ENCODE measurements around the gene SDF2. TPM values are rescaled to one million over a fixed set of nuclear protein-coding genes. Genes with fewer than 3 reads are reported as not detected.
"Not testable (repeated sequence)": the region's sequence is repeated elsewhere in the genome, so short reads cannot be mapped to it uniquely, and the experiment has no call there.

Gene SDF2
- total and polyA plus RNA-seq, 9 of the 15 experiments (the other 6 are each of a cell fraction or from before 2014, with no cell fraction given) = 41.2 to 132 (median 65.6) TPM

- H3K4me2 ChIP-seq (ENCODE audit: insufficient read depth, low read length); H3K27me3 ChIP-seq (ENCODE audit: control insufficient read depth in 2 of 2, insufficient read depth in 2 of 2, low read length in 2 of 2); DNase-seq (ENCODE audit: extremely low read depth in 1 of 4, low spot score in 3 of 4); POLR2A ChIA-PET; H3K9me1 ChIP-seq (ENCODE audit: control insufficient read depth, insufficient read depth, low read length); H3K79me2 ChIP-seq (ENCODE audit: control insufficient read depth, insufficient read depth, low read length); H3K27ac ChIP-seq (ENCODE audit: extremely low read depth, low read depth, low read length); BruUV-seq (replicated peaks); intact Hi-C loops (cut with micrococcal nuclease); H3K4me3 ChIP-seq; in situ Hi-C loops (cut with MboI); FAIRE-seq; H2AFZ ChIP-seq (ENCODE audit: low read depth, low read length); H3K9ac ChIP-seq (ENCODE audit: insufficient read depth in 1 of 2, low read depth in 2 of 2, low read length in 2 of 2); ATAC-seq; H3K9me3 ChIP-seq (replicated peaks; ENCODE audit: control insufficient read depth, insufficient read depth, low read depth, low read length); H4K20me1 ChIP-seq (replicated peaks; ENCODE audit: control insufficient read depth, insufficient read depth, low read length): not testable (repeated sequence)
- 100% methylated on average over 2 of the region's 31 CpGs for WGBS (ENCODE audit: insufficient coverage, low coverage, missing lambda C conversion rate)
- Histone ChIP-seq H3K36me3 (ENCODE audit: control insufficient read depth, insufficient read depth, low read length) (peaks cover 22% of the 10 kb centered on the region; the same call in 1 of the 3 replicates), H3K4me1 (replicated peaks in 1 of 2; ENCODE audit: control insufficient read depth in 2 of 2, insufficient read depth in 2 of 2, low read length in 2 of 2) (peaks cover 0 to 11% of the 10 kb centered on the region in 2 experiments; a peak in 2 of 5 replicates)
- 0 out of 2 replicates have a peak, but pooled peaks have one; percentile 17 for TF ChIP-seq POLR2G (IDR thresholded peaks at IDR 0.05; ENCODE audit: low read depth, low read length)
- CTCF ChIA-PET (ENCODE audit: low intra/inter-chr PET ratio) = interaction anchor here (0.7 kb wide), 1 partner anchor 962 kb away, joined by 5 read pairs; no protein-coding TSS in a partner anchor
Measured at GRCh38 chr17:28604031-28604430, 57.7 kb downstream of the SDF2 start.

- intact Hi-C loops (cut with micrococcal nuclease) (loop anchor here (2.0 to 10.0 kb wide), 4 partner anchors 29 to 328 kb away; partner anchors contain the start of genes DHRS13, NEK8, PIGS and TLCD1), in situ Hi-C loops (cut with MboI) (no loop called here)
- Histone ChIP-seq H2AFZ (ENCODE audit: low read depth, low read length) (peak overlapping the region; percentile 92), H3K4me1 (replicated peaks in 1 of 2; ENCODE audit: control insufficient read depth in 2 of 2, insufficient read depth in 2 of 2, low read length in 2 of 2) (peaks cover 8 to 16% of the 10 kb centered on the region in 2 experiments; a peak in 4 of 5 replicates), H3K4me3 (peak overlapping the region; percentile 81), H3K27me3 (ENCODE audit: control insufficient read depth in 2 of 2, insufficient read depth in 2 of 2, low read length in 2 of 2) (no peaks in the 10 kb centered on the region), H3K4me2 (ENCODE audit: insufficient read depth, low read length) (peak overlapping the region; percentile 90), H3K9ac (ENCODE audit: insufficient read depth in 1 of 2, low read depth in 2 of 2, low read length in 2 of 2) (peak overlapping the region; percentile 97 to 98), H3K36me3 (ENCODE audit: control insufficient read depth, insufficient read depth, low read length) (peaks cover 28% of the 10 kb centered on the region), H3K9me1 (ENCODE audit: control insufficient read depth, insufficient read depth, low read length) (no peaks in the 10 kb centered on the region), H3K27ac (ENCODE audit: extremely low read depth, low read depth, low read length) (peak overlapping the region; percentile 88), H4K20me1 (replicated peaks; ENCODE audit: control insufficient read depth, insufficient read depth, low read length) (no peaks in the 10 kb centered on the region), H3K79me2 (ENCODE audit: control insufficient read depth, insufficient read depth, low read length) (peaks cover 22% of the 10 kb centered on the region), H3K9me3 (replicated peaks; ENCODE audit: control insufficient read depth, insufficient read depth, low read depth, low read length) (no peaks in the 10 kb centered on the region)
- POLR2A ChIA-PET = interaction anchor here (0.6 to 15.9 kb wide), 15 partner anchors 11 to 587 kb away, joined by 3 to 274 read pairs (median 4); partner anchors contain the start of genes ALDOC, BLTP2, PIGS and RPL23A
- CTCF ChIA-PET (ENCODE audit: low intra/inter-chr PET ratio) = no interaction called here
- 4% methylated on average over 40 of the region's 40 CpGs for WGBS (ENCODE audit: insufficient coverage, low coverage, missing lambda C conversion rate)
- ATAC-seq (peak; percentile 77), DNase-seq (ENCODE audit: extremely low read depth in 1 of 4, low spot score in 3 of 4) (peak; percentile 45 to 87 (median 61)), FAIRE-seq (peak; percentile 89)
- TSS peak; percentile 88 for BruUV-seq (replicated peaks)
- no peak for TF ChIP-seq ZC3H4 (CRISPR knock-in tag; IDR thresholded peaks at IDR 0.05; ENCODE audit: borderline replicate concordance)
- no peak for TF ChIP-seq NR2F6 (CRISPR knock-in tag; IDR thresholded peaks at IDR 0.05)
- peak; percentile 51 for TF ChIP-seq RBM39 (optimal IDR thresholded peaks at IDR 0.05; ENCODE audit: low read depth, low read length)
- TF ChIP-seq RBM34 (IDR thresholded peaks at IDR 0.05; ENCODE audit: borderline replicate concordance, insufficient read depth, low read length) = no peak
- no peak for TF ChIP-seq ERF (CRISPR knock-in tag; IDR thresholded peaks at IDR 0.05)
- TF ChIP-seq BACH1 (tag; IDR thresholded peaks at IDR 0.05) = 0 out of 2 replicates have a peak, but pooled peaks have one; percentile 52
- TF ChIP-seq ZFX (CRISPR knock-in tag; IDR thresholded peaks at IDR 0.05) = peak; percentile 77; the same call in 1 of the 2 replicates
- no peak for TF ChIP-seq ZNF444 (CRISPR knock-in tag; IDR thresholded peaks at IDR 0.05)
- no peak for TF ChIP-seq SMC3 (conservative IDR thresholded peaks at IDR 0.05; ENCODE audit: insufficient read depth, low read depth, low read length)
- TF ChIP-seq PBX2 (CRISPR knock-in tag; IDR thresholded peaks at IDR 0.05; ENCODE audit: low read depth) = no peak
- peak; percentile 90 for TF ChIP-seq PBX2 (tag; conservative IDR thresholded peaks at IDR 0.05; ENCODE audit: low read depth)
Measured at GRCh38 chr17:28599311-28600184, 62.2 kb downstream of the SDF2 start.
